Thyroid gland (tissue), 4 donors: ENCODE data around the gene DNHD1. TPM values are rescaled to one million over a fixed set of nuclear protein-coding genes. Genes with fewer than 3 reads are reported as not detected.
A peak's percentile ranks its signal among the peaks of the same experiment; 100 is the strongest.

Experiments used
- DNase-seq, 2 donors: peaks; one replicate each; pipeline ENCODE4 v3.0.0-alpha.2; 2019
- H3K27ac ChIP-seq, 3 donors: fragments of 200-600 bp; sonication (generic); 1 replicate in 2 of 3; 2 replicates in 1 of 3; pipeline ENCODE4 v1.5.1; 2016 to 2019; ENCODE audit warnings: mild to moderate bottlenecking in 1 of 3, moderate library complexity in 1 of 3
- H3K27me3 ChIP-seq: fragments of 200-600 bp; sonication (generic); one replicate; pipeline ENCODE4 v1.5.1; 2019
- H3K36me3 ChIP-seq, 2 donors: fragments of 200-600 bp; sonication (generic); one replicate each; pipeline ENCODE4 v1.5.1; 2016 to 2019
- H3K4me1 ChIP-seq, 2 donors: fragments of 200-600 bp; sonication (generic); one replicate each; pipeline ENCODE4 v1.5.1; 2017 to 2019
- H3K4me3 ChIP-seq, 3 donors: fragments of 200-600 bp; sonication (generic); replicated peaks in 1 of 3; 1 replicate in 2 of 3; 2 replicates in 1 of 3; pipeline ENCODE4 v1.5.1; 2016; ENCODE audit warnings: mild to moderate bottlenecking in 1 of 3
- H3K9me3 ChIP-seq: fragments of 200-600 bp; sonication (generic); one replicate; pipeline ENCODE4 v1.5.1; 2017
- CTCF ChIP-seq, 6 experiments: fragments of 200-600 bp in 3 of 6; fragments of 450-650 bp in 3 of 6; sonication (generic) in 3 of 6; IDR thresholded peaks; one replicate each; pipeline ENCODE4 v1.5.1; 2016 to 2019; ENCODE audit warnings: antibody characterized with exemption in 6 of 6, mild to moderate bottlenecking in 2 of 6, inconsistent platforms in 1 of 6, moderate library complexity in 1 of 6
- POLR2A ChIP-seq, 2 donors: fragments of 450-650 bp; IDR thresholded peaks; one replicate each; pipeline ENCODE4 v1.6.1; 2017; ENCODE audit warnings: antibody characterized with exemption in 2 of 2, mild to moderate bottlenecking in 2 of 2, moderate library complexity in 1 of 2
- WGBS, 2 donors: methylation state at CpG; one replicate each; pipeline ENCODE4 v1.1.5; 2017; 5-methylcytosine and 5-hydroxymethylcytosine counted together
- intact Hi-C: fragments of 100-400 bp; cut with DNase I; formaldehyde crosslinking; loops from one replicate; pipeline ENCODE4 v1.15.1; 2023
- total RNA-seq, 4 donors: library from RNA; depleted of rRNA; stranded (reverse); fragments of >200 nt; gene quantifications; one replicate each; pipeline ENCODE4 v1.2.3, GENCODE V29; 2016

DNHD1 gene
- total RNA-seq, 4 donors from 2014 or later: 10.9 to 21.8 (median 14.9) TPM

- Histone ChIP-seq H3K36me3 (peaks cover 0 to 9% of the 10 kb centered on the region in 2 donors), H3K9me3 (no peaks in the 10 kb centered on the region), H3K27ac (no peak overlapping the region), H3K4me3 (no peak overlapping the region), H3K4me1 (peaks cover 21 to 22% of the 10 kb centered on the region in 2 donors), H3K27me3 (no peaks in the 10 kb centered on the region)
- DNase-seq: no peak
- no peak for TF ChIP-seq CTCF (IDR thresholded peaks at IDR 0.05)
- no peak for TF ChIP-seq POLR2A (IDR thresholded peaks at IDR 0.05)
- intact Hi-C loops: loop anchor here (5.0 kb wide), 3 partner anchors 65 to 135 kb away; partner anchors contain the start of genes ARFIP2, MRPL17 and TIMM10B
- 71 to 91% methylated on average over 5 of the region's 5 CpGs for WGBS, 2 donors
Measured at GRCh38 chr11:6617315-6617781, 120.3 kb downstream of the DNHD1 start.

DNA sequence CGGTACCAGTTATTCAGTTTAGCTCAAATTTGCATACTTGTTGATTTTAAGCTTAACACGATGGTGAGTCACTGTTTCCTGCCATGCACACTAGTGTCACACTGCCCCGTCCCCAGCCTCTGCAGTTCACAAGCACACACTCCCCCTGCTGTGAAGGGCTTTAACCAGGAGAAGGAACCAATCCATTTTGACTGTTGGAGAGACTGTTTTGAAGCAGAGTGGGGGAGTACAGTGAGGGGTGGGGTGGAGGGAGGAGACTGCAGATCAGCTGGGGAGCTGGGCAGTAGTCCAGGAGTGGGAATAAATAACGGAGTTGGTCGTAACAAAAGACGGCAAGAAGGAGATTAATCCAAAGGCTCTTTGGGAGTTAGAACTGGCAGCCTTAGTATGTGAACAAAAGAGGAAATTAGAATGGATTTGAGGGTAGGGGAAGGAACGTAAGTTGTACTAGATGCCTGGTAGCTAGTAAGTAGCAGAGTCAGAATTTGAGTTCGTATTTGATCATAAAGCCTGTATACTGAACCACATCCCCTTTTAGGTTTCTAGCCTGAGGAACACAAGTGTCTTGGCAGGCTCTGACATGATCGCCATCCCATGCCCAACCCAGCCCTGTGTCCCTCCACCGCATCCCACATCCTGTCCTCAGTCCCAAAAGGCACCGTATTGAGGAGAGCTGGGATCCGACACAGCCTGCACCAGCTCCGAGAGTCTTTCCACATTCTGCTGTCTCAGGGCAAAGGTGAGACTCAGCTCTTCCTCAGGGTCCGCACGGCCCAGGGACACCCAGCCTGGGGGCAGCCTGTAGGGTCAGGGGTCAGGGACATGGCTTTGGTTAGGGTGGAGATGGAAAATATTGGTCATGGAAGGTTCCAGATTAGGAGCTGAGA lies 121.3 kb downstream of the DNHD1 start:
- DNase-seq: peak; percentile 33 to 34
- Histone ChIP-seq H3K27ac (peak overlapping the region; percentile 56 to 87 (median 72)), H3K9me3 (no peaks in the 10 kb centered on the region), H3K27me3 (no peaks in the 10 kb centered on the region), H3K4me1 (peaks cover 14 to 15% of the 10 kb centered on the region in 2 donors), H3K36me3 (peaks cover 0 to 9% of the 10 kb centered on the region in 2 donors), H3K4me3 (peak overlapping the region; percentile 38 to 68 (median 62))
- intact Hi-C loops: loop anchor here (5.0 kb wide), 3 partner anchors 64 to 136 kb away; partner anchors contain the start of genes ARFIP2, MRPL17 and TIMM10B
- TF ChIP-seq POLR2A (IDR thresholded peaks at IDR 0.05) (no peak), CTCF (IDR thresholded peaks at IDR 0.05) (no peak)
- WGBS, 2 donors: 28 to 34% methylated on average over 15 of the region's 15 CpGs

GRCh38 chr11:6619004-6619745 lies 122.1 kb downstream of the DNHD1 start, which contains the start of gene TPP1:
Gene TPP1, minus strand, starts transcription at chr11:6619422. Its CDS starts 22 bp downstream, at chr11:6619400.
- Histone ChIP-seq H3K9me3 (no peaks in the 10 kb centered on the region), H3K4me3 (peak within 1 kb of the TSS; percentile 38 to 68 (median 62)), H3K36me3 (peaks cover 0 to 9% of the 10 kb centered on the region in 2 donors), H3K27me3 (no peaks in the 10 kb centered on the region), H3K4me1 (peaks cover 14 to 15% of the 10 kb centered on the region in 2 donors), H3K27ac (peak within 1 kb of the TSS; percentile 56 to 87 (median 72))
- no peak for TF ChIP-seq CTCF (IDR thresholded peaks at IDR 0.05)
- peak in 1 of 2 donors; percentile 88 for TF ChIP-seq POLR2A (IDR thresholded peaks at IDR 0.05)
- 0% methylated on average over 16 of the region's 16 CpGs for WGBS, 2 donors
- intact Hi-C loops: loop anchor here (5.0 kb wide), 3 partner anchors 63 to 137 kb away; partner anchors contain the start of genes ARFIP2, MRPL17 and TIMM10B
- DNase-seq: peak; percentile 92 to 94

GRCh38 chr11:6620636-6621035 lies 123.6 kb downstream of the DNHD1 start:
- 95% methylated on average over 1 of the region's 1 CpG for WGBS, 2 donors

More at GRCh38 chr11:6620636-6621035, 123.6 kb downstream of the DNHD1 start:
- Histone ChIP-seq H3K4me1 (peaks cover 14 to 15% of the 10 kb centered on the region in 2 donors), H3K9me3 (no peaks in the 10 kb centered on the region), H3K27me3 (no peaks in the 10 kb centered on the region), H3K4me3 (no peak overlapping the region), H3K27ac (no peak overlapping the region), H3K36me3 (peaks cover 1 to 2% of the 10 kb centered on the region in 2 donors)
- intact Hi-C loops: no loop called here
- no peak for DNase-seq
- TF ChIP-seq POLR2A (IDR thresholded peaks at IDR 0.05): no peak
- TF ChIP-seq CTCF (IDR thresholded peaks at IDR 0.05): no peak

Other genes starting within 250 kb of the DNHD1 start
- 1 to 10 TPM in 1 of 4 donors, not detected in 3; 1.0 TPM for gene CCKBR, start 237.4 kb upstream of the DNHD1 start, total RNA-seq
- 10 to 100 TPM; 18.6 to 36.5 (median 30.1) TPM for gene CAVIN3, start 176.8 kb upstream of the DNHD1 start, total RNA-seq
- 10 to 100 TPM; 39.6 to 82.4 (median 57.6) TPM for gene SMPD1, start 106.8 kb upstream of the DNHD1 start, total RNA-seq
- 10 to 100 TPM; 36.4 to 54.1 (median 45.4) TPM for gene APBB1, start 78.2 kb upstream of the DNHD1 start, total RNA-seq
- gene HPX, start 56.3 kb upstream of the DNHD1 start, total RNA-seq: under 1 TPM in 2 of 4 donors, not detected in 2; 0.33 to 0.67 TPM
- 10 to 100 TPM; 11.0 to 20.8 (median 14.6) TPM for gene TRIM3, start 23.3 kb upstream of the DNHD1 start, total RNA-seq
- gene ARFIP2, start 15.9 kb upstream of the DNHD1 start, total RNA-seq: 100 to 1,000 TPM in 2 of 4 donors, 10 to 100 TPM in 2; 86.7 to 124 (median 96.2) TPM
- gene TIMM10B, start 15.8 kb upstream of the DNHD1 start, total RNA-seq: 10 to 100 TPM; 42.1 to 72.0 (median 56.3) TPM
- 10 to 100 TPM; 12.9 to 36.7 (median 18.8) TPM for gene RRP8, start 106.3 kb downstream of the DNHD1 start, total RNA-seq
- gene ILK, start 106.5 kb downstream of the DNHD1 start, total RNA-seq: 100 to 1,000 TPM; 101 to 144 (median 121) TPM
- gene TAF10, start 114.9 kb downstream of the DNHD1 start, total RNA-seq: 100 to 1,000 TPM in 3 of 4 donors, 10 to 100 TPM in 1; 96.6 to 113 (median 108) TPM
- gene TPP1, start 122.1 kb downstream of the DNHD1 start, total RNA-seq: 10 to 100 TPM; 51.3 to 97.3 (median 69.1) TPM
- gene DCHS1, start 158.5 kb downstream of the DNHD1 start, total RNA-seq: 10 to 100 TPM in 1 of 4 donors, 1 to 10 TPM in 3; 5.6 to 14.4 (median 9.6) TPM
- gene MRPL17, start 186.1 kb downstream of the DNHD1 start, total RNA-seq: 100 to 1,000 TPM in 2 of 4 donors, 10 to 100 TPM in 2; 37.8 to 579 (median 144) TPM